ENCODE measurements around the gene SLC43A3.
"Not testable (repeated sequence)": the region's sequence is repeated elsewhere in the genome, so short reads cannot be mapped to it uniquely, and the experiment has no call there.

Gene SLC43A3

DNA sequence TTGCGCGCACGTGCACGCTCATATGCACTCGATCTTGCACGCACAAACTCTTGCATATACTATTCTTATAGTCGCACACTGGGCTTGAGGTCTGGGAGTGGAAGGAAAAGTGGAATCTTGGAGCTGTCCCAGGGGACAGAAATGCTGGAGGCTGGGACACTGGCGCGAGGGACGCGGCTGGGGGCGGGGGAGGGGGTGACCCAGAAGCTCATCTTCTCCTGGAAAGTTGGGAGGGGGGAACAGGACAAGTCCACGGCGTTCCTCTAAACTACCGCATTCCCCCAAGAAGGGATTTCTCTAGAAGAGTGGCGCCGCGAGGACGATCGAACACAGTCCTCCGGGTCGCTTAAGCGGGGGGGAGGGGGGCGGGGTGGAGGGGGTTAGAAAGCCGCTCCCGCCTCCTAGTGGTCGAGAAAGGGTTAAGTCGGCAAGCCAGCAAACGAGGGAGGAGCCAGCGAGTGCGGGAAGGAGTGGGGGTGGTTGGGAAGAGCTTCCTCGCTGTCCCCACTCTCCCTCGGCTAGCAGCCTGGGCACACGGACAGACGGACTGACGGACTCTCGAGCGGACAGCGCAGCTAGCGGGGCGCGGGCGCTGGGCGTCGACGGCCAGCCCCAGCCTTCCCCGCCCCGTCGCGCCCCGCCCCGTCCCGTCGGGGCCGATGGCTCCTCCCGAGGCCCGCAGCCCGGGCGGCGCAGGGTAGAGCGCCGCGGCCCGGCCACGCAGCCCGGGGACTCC lies 33.3 kb upstream of the SLC43A3 start, which contains the start of gene RTN4RL2:
TSS of gene RTN4RL2 (plus strand) at position 507 of the 736 bp plus-strand sequence. CDS start 338 bp downstream, outside the sequence.
- no peak for DNase-seq (ENCODE audit: low read depth, low spot score)
- H3K27ac ChIP-seq, result no peak within 1 kb of the TSS

DNA sequence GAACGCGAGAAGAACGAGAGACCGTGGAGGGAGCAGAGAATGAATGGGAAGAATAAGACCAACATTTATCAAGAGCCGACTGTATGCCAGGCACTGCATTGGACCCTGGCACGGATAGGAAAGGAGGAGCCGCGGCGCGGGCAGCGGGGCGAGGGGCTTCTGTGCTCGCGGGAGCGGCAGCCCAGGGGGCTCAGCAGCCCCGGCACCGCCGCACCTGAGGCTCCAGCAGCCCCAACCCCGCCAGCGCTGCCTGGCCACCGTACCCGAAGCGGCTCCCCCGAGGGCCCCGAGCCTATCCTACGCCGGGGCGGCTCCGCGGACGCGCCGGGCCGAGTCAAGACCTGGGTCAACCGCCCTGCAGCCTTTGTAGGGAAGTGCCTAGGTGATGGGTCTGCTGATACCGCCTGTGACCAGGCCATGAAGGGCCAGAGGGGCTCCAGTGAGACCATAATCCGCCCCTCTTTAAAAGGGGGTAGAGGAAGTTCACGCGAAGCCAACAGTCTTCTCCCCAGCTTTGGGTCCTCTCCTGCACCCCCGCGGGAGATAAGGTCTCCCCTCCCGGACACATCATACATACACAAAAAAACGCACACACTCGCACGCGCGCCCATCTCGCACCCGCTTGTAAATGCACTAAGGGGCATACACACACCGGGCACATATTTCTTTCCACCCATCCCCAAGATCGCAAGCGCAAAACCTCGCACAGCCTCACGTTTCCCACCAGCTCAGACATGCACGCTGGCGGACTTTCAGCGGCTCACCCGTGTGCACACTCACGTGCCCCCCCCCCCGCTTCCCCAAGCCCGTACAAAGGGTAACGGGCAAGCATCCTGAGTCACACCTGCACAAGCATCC lies 32.5 kb upstream of the SLC43A3 start:
- DNase-seq (ENCODE audit: low read depth, low spot score), result no peak

GRCh38 chr11:57458410-57459163 lies 31.7 kb upstream of the SLC43A3 start:
- no peak overlapping the region for H3K27ac ChIP-seq
- DNase-seq (ENCODE audit: low read depth, low spot score), result no peak

More for the DNA sequence above, 32.5 kb upstream of the SLC43A3 start:
- no peak overlapping the region for H3K27ac ChIP-seq

- no peak overlapping the region for H3K27ac ChIP-seq
- no peak for DNase-seq (ENCODE audit: low read depth, low spot score)
Measured at GRCh38 chr11:57458060-57458409, 31.1 kb upstream of the SLC43A3 start.

DNA sequence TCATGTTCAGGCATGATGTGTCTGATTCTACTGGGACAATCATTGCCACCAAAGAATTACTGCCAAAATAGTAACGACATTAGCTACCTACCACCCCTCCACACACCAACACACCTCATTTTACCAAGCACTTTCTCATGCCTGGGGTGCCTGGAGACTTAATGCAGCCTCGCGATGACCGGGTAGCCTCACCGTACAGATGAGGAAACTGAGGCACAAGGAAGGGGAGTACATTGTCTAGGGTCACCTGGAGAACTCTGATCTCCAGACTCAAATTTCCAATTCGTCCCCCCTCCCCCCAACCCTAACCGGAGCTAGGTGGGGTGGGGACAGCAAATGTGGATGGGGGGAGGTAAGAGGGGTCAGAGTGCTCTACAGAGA lies 30.7 kb upstream of the SLC43A3 start:
- DNase-seq (ENCODE audit: low read depth, low spot score), result no peak
- H3K27ac ChIP-seq, result no peak overlapping the region

GRCh38 chr11:57456960-57457642 lies 30.2 kb upstream of the SLC43A3 start:
- no peak for DNase-seq (ENCODE audit: low read depth, low spot score)
- H3K27ac ChIP-seq, result no peak overlapping the region

GRCh38 chr11:57453543-57454177 lies 26.7 kb upstream of the SLC43A3 start:
- no peak for DNase-seq (ENCODE audit: low read depth, low spot score)
- H3K27ac ChIP-seq, result no peak overlapping the region

GRCh38 chr11:57446055-57446454 lies 19.1 kb upstream of the SLC43A3 start:
- H3K27ac ChIP-seq, result no peak overlapping the region
- no peak for DNase-seq (ENCODE audit: low read depth, low spot score)

- not testable (repeated sequence) for DNase-seq (ENCODE audit: low read depth, low spot score); H3K27ac ChIP-seq
Measured at GRCh38 chr11:57445122-57445394, 18.1 kb upstream of the SLC43A3 start.

DNA sequence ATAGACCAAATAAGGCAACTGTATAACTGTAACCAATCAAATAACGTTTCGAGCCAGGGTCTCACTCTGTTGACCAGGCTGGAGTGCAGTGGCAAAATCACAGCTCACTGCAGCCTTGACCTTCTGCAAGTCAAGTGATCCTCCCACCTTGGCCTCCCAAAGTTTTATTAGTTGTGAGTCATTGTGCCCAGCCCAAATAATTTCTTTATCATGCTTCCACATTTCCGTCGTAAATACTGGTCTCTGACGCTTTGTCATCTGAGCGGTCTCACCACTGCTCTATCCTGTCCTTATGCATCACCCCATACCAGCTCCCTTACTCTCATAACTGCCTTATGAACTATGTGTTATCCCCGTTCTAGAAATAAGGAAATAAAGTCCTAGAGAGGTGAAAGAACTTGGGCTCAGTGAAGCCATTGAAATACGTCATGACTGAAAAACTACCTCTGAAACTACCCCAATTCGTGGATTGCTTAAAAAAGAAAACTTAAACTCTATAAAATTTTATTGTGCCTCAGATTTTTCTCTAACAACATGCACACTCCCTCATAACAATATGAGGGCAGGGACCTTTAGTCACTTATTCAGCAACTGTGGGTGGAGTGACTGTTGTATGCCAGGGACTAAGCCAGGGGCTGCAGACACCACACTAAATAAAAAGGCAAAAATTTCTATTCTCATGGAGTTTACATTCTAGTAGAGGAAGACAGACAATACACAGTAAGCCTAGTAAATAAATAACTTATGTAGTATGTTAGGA lies 17.6 kb upstream of the SLC43A3 start:
- peak overlapping the region; percentile 11 for H3K27ac ChIP-seq
- DNase-seq (ENCODE audit: low read depth, low spot score), result peak; percentile 37

DNA sequence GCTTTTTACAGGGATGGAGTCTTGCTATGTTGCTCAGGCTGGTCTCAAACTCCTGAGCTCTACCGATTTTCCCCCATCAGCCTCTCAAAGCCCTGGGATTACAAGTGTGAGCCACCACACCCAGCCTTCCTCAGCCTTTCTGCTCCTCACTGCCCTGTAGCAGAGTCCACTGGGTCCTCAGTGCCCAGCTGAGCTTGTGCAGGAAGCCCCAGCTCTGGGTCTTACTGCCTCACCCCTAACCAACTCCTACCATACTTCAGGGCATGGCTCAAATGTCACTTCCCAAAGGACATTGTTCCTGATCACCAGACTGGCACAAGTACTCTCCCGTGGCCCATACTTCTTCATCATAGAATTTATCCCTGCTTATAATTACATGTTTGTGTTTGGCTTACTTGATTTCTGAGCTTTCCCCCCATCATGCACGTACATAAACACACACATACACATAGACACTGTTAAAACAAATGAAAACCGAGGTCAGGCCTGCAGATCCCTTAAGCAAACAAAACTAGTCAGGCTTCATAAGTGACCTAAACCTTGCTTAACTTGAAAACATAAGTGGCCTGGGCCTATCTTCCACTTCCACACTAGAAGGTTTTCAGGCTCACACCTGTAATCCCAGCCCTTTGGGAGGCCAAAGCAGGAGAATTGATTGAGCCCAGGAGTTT lies 14.0 kb upstream of the SLC43A3 start:
- DNase-seq (ENCODE audit: low read depth, low spot score), result no peak
- no peak overlapping the region for H3K27ac ChIP-seq

- no peak for DNase-seq (ENCODE audit: low read depth, low spot score)
- H3K27ac ChIP-seq, result no peak overlapping the region
Measured at GRCh38 chr11:57439786-57440185, 12.9 kb upstream of the SLC43A3 start.

GRCh38 chr11:57438345-57439285 lies 11.7 kb upstream of the SLC43A3 start:
- H3K27ac ChIP-seq, result no peak overlapping the region
- DNase-seq (ENCODE audit: low read depth, low spot score), result no peak

- H3K27ac ChIP-seq, result no peak overlapping the region
- no peak for DNase-seq (ENCODE audit: low read depth, low spot score)
Measured at GRCh38 chr11:57436031-57436430, 9.1 kb upstream of the SLC43A3 start.

- peak overlapping the region; percentile 33 for H3K27ac ChIP-seq
- peak; percentile 79 for DNase-seq (ENCODE audit: low read depth, low spot score)
Measured at GRCh38 chr11:57434640-57435546, 8.0 kb upstream of the SLC43A3 start.

- H3K27ac ChIP-seq, result no peak overlapping the region
- DNase-seq (ENCODE audit: low read depth, low spot score), result no peak
Measured at GRCh38 chr11:57432714-57433163, 5.8 kb upstream of the SLC43A3 start.

DNA sequence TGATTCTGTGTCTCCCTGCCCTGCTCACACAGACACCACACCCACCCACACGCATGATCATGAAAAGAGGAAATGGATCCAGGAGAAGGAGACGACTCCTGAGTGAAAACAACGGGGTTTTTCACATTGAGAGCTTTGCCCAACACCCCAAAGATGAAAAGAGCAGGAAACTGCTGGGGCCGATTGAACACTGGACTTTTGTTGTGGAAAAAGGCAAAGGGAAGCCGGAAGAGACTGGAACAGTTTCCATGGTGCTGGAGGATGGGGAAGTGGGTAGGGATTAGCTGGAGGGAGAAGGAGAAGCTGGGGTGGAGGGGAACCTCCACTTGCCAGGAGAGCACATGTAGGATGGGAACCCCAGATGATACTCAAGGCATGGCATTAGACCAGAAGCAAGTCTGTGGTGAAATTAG lies 5.2 kb upstream of the SLC43A3 start:
- H3K27ac ChIP-seq, result no peak overlapping the region
- no peak for DNase-seq (ENCODE audit: low read depth, low spot score)
